HG03066 (cell line): Measurements from ENCODE around the gene GARIN5B.

Source experiments
- ATAC-seq: cut with Tn5 transposase; IDR thresholded peaks from one replicate; pipeline ENCODE4 v1.9.1; 2021; ENCODE audit warnings: low read depth; ENCODE audit not compliant: unreplicated experiment

GARIN5B gene

DNA sequence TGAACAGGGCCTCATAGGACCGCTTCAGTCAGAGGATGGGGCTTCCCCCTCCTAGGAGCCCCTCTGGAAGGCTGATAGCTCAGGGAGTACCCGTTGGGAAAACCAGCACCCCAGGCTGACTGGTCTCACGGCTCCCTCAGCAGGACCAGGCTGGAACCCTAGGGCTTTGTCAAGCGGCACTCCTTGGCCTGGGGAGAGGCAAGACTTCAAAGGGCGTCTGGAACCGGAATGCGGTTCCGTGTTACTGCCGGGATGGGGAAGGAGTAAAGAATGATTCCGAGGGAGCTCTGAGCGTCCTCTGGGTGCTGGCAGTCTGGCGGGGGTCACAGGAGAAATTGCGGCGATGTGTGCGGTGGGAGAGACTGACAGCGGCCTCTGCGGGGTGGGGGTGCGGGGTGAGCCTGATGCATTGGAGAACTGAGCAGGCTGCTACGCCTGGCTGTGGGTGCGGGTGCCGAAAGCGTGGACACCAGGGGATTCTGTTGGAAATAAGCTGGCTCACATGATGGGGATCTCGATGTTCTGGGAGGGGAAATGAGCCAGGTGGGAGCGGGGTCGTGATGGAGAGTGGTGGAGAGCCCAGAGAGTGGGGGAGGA lies 10.4 kb downstream of the GARIN5B start:
- no peak for ATAC-seq

DNA sequence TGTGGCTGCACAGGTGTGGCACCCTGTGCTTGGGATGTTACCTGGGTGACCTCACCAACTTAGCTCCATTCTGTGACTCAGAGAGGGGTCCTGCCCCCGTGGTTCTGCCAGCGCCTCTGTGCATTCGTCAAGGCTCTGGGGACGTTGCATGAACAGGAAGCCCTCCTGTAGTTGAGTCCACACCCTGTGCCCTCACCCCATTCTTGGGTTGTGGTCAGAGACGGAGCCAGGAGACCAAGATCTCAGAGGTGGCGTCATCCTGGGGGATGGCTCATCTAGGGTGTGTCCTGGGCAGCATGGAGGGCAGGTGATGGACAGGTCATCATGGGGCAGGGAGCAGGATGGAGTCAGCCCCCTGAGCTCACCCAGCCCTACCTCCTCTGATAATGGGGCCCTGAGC lies 11.0 kb downstream of the GARIN5B start:
- no peak for ATAC-seq

GRCh38 chr19:55350620-55351315 lies 12.3 kb downstream of the GARIN5B start:
- ATAC-seq, result no peak

GRCh38 chr19:55348317-55349034 lies 14.6 kb downstream of the GARIN5B start:
- ATAC-seq, result no peak

- no peak for ATAC-seq
Measured at GRCh38 chr19:55347442-55348009, 15.5 kb downstream of the GARIN5B start.

DNA sequence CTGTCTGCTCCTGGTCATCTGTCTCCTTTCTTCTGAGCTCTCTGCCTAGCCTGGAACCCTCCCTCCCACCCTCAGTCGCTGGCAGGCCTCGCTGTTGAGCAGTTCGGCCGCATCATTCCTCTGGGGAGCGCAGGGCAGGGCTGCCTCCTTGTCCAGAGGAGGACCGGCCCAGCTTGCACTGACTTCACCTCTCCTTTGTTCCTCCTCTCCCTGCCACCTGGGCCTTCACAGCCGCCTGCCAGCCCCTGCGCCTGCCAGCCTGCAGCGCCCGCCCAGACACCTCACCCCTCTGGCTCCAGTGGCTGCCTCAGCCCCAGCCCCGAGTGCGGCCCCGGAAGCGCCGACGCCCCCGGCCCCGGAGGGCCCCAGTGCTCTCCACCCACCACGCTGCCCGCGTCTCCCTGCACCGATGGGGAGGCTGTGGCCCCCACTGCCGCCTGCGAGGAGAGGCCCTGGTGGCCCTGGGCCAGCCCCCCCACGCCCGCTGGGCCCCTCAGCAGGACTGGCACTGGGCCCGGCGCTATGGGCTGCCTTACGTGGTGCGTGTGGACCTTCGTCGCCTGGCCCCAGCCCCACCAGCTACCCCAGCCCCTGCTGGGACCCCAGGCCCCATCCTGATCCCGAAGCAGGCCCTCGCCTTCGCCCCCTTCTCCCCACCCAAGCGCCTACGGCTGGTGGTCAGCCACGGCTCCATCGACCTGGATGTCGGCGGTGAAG lies 16.2 kb downstream of the GARIN5B start:
- ATAC-seq, result no peak

GRCh38 chr19:55345818-55346724 lies 17.0 kb downstream of the GARIN5B start:
- ATAC-seq, result no peak

GRCh38 chr19:55345101-55345817 lies 17.8 kb downstream of the GARIN5B start:
- ATAC-seq, result no peak

DNA sequence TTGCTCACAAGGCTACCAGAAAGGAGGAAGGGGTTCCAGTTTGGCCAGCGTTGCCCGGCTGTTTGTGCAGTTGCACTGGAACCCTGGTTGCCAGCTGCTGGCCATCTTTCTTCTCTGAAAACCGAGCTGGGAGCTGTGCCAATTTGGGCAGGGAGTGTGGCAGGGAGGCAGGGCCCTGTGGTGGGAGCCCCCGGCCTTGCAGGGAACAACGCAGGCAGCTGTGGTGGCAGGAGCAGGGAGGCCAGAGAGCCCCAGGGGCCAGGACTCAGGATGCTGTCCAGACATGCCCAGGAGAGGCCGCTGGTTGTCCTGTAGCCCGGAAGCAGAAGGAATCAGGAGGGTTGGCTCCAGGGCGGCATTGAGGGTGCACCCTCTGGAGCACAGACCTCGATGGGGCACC lies 18.6 kb downstream of the GARIN5B start:
- ATAC-seq, result no peak

DNA sequence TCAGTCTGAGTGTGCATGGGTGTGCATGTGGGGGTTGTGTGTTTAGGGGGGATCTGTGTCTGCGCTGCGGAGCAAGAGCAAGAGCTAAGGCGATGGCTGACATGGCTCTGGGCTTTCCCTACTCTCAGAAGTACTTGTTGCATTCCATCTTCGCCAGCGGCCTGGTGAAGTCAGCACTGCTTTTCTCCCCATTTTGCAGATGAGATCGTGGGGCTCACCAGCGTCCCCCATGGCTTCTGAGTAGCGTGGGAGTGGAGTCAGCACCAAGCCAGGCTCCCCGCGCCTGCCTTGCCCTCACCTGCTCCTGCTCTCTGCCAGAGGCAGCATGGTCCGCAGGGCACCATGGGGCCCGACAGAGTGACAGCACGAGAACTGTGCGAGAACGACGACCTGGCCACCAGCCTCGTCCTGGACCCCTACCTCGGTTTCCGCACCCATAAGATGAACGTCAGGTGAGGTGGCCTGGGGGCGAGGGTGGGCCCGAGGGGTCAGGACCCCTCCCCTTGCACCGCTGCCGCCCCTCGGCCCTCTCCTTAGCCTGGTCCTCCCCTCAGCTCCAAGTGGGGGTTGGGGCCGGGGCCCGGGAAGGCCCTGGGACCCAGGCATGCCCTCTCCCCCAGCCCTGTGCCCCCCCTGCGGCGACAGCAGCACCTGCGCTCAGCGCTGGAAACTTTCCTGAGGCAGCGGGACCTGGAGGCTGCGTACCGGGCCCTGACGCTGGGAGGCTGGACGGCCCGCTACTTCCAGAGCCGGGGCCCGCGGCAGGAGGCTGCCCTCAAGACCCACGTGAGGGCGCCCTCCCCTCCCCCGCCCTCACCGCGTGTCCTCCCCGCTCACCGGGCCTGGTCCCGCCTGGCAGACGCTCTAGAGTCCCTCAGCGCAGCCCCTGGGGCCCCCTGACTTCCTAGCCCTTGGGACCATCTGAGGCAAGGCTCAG lies 21.2 kb downstream of the GARIN5B start:
- ATAC-seq, result no peak

DNA sequence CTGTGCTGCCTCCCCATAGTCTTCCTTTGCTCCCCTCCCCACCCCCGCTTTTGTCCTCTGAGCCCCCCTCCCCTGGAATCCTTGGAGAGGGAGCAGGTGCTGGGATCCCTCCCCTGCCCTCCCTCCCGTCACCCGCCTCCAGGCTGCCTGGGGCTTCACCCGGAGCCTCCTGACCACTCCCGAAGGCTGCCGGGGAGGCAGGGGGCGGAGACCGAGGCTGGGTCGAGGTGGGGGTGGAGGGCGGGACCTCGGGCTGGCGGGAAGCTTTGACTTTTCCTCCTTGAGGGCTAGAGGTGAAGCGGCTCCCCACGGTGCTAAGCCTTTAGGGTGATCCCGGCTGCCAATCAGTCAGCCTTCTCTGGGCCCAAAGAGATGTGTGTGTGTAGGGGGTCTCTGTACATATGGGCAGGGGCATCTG lies 21.9 kb downstream of the GARIN5B start:
- no peak for ATAC-seq

DNA sequence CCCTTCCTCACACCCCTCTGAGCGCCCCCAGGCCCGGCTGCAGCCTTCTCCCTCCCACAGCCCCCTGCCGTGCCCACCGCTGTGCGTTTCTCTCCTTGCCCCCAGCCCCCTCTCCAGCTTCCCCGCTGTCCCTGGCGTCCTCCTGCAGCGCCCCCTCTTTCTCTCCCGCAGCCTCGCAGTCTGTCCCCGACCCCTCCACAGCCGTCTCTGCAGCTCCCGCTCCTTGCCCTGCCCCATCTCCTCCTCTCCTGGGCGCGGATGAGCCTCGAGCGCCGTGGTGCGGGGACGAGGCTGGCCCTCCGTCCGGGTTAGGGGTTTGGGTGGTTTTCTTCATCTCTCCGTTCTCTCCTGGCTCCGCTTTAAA lies 22.3 kb downstream of the GARIN5B start:
- ATAC-seq, result no peak

DNA sequence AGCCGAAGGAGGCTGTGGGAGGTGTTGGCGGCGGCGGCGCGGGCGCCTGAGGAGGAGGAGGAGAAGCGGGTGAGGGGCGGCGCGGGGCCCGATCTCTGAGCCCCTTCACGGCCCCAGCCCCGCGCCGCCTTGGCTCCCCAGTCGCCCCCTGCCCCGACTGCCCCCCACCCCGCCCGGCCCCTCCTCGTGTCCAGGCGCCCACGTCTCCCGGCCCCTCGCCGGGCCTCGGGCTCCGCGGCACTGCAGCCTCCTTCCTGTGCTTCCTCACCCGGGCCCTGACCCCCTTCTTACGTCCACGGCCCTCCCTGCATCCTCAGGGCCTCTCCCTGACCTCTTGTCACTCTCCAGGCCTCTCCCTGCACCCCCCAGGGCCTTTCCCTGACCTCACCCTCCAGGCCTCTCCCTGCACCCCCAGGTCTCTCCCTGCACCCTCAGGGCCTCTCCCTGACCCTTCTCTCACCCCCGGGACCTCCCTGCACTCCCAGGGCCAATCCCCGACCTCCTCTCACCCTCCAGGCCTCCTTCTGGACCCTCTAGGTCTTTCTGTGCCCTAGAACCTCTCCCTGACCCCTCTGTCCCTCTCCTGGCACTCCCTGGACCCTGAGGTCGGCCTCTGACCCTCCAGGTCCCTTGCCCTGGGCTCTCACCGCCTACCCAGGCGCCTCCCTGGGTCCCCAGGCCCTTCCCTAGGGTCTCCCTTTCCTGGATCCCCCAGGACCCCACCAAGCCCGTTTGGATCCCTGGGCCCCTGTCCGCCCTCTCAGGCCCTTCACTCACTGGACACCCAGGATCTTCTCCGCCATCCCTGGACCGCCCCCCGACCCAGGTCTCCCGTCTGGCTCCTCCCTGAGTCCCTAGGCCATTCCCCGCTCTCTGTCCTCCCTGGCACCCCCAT lies 22.9 kb downstream of the GARIN5B start:
- ATAC-seq, result no peak

DNA sequence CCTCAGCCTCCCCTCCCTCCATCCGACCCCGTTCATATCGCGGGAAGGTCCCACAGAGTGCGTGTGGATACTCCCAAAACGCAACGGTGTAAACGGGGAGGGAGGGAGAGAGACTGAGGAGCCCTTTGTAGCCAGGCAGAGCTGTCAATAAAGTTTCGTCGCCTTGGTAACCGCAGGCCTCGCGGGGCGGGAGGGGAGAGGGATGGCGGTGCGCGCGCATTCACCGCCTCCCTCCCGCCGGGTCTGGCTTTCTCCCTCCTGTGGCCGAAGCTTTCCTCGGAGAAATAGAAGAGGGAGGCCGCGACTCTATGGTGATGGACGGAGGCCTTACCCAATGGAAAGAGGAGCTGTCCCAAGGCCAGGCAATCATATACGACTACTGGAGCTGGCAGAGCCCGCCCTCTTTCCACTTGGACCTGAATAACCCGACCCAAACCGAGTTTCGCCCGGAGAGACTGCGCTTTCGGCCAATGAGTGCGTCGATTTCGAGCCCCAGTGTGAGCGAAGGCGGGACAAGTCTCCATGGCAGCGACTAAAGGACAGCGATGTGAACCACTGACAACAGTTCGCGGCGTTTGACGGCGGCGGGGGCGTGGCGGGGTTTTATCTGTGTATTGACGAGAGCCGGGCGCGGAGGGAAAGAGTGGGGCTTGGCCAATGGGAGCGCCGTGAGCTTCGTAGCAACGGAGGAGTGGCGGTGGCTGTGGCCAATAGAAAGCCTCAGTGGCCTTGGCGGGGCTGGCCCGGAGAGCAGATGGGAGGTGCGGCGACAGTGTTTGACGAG lies 23.8 kb downstream of the GARIN5B start, which contains the start of gene KMT5C:
Gene KMT5C, plus strand, starts transcription at position 772 of the 784 bp plus-strand sequence. CDS start 2,061 bp downstream, outside the sequence.
- peak; percentile 80 for ATAC-seq

DNA sequence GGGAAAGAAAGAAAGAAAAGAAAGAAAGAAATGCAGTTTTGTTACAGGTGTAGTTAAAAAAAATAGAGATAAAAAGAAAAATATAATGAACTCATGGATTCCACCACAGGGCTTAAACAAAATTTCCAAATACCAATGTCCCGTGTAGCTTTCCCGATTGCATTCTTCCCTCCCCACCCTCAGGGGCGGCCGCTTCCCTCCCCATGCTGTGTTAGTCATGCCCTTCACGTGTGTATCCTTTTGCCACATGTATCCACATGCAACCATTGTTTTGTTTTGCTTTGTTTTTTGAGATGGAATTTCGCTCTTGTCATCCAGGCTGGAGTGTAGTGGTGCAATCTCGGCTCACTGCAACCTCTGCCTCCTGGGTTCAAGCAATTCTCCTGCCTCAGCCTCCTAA lies 27.0 kb downstream of the GARIN5B start:
- ATAC-seq, result no peak

- no peak for ATAC-seq
Measured at GRCh38 chr19:55333870-55334269, 29.2 kb downstream of the GARIN5B start.
